Choroid plexus epithelial cell (primary cell): ENCODE data around the gene DMAC2.
A peak's percentile ranks its signal among the peaks of the same experiment; 100 is the strongest.
"Not testable (repeated sequence)": the region's sequence is repeated elsewhere in the genome, so short reads cannot be mapped to it uniquely, and the experiment has no call there.

Source experiments
- DNase-seq: peaks from one replicate; pipeline ENCODE4 v3.0.0-alpha.2; 2010; ENCODE audit warnings: low read depth
- H3K4me3 ChIP-seq: 2 replicates; pipeline ENCODE4 v1.5.1; 2011; ENCODE audit warnings: low read depth, mild to moderate bottlenecking, control low read depth, low read length, moderate library complexity
- CTCF ChIP-seq: conservative IDR thresholded peaks from 2 replicates; pipeline ENCODE4 v1.5.1; 2011; ENCODE audit warnings: low read depth, mild to moderate bottlenecking, control low read depth, inconsistent platforms, low read length, moderate library complexity

DMAC2 gene

GRCh38 chr19:41476583-41476982 is 36.9 kb upstream of the DMAC2 start:
- TF ChIP-seq CTCF = no peak
- DNase-seq = no peak
- no peak overlapping the region for H3K4me3 ChIP-seq

GRCh38 chr19:41463257-41464256 is 23.8 kb upstream of the DMAC2 start:
- not testable (repeated sequence) for H3K4me3 ChIP-seq, DNase-seq

- no peak for TF ChIP-seq CTCF
- no peak overlapping the region for H3K4me3 ChIP-seq
- DNase-seq = no peak
These were observed 22.8 kb upstream of the DMAC2 start for GRCh38 chr19:41462497-41462896.

DNA sequence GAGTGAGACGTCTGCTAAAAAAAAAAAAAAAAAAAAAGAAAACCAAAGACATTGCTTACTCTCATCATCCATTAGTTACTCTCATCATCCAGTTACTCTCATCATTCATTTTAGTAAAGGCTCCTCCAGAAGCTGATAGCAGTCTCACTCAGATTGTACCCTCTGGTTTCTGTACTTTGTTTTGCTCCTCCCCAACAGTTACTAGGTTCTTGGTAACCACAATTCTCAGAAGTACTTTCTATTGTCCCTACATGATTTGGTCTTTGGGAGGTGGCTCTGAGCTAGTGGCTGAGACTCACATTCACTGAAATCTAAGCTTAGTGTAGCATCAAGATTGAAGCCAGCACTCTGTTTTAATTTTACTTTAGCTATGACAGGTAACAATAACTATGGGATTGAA is 17.5 kb upstream of the DMAC2 start:
- DNase-seq = no peak
- no peak overlapping the region for H3K4me3 ChIP-seq
- TF ChIP-seq CTCF = no peak

DNA sequence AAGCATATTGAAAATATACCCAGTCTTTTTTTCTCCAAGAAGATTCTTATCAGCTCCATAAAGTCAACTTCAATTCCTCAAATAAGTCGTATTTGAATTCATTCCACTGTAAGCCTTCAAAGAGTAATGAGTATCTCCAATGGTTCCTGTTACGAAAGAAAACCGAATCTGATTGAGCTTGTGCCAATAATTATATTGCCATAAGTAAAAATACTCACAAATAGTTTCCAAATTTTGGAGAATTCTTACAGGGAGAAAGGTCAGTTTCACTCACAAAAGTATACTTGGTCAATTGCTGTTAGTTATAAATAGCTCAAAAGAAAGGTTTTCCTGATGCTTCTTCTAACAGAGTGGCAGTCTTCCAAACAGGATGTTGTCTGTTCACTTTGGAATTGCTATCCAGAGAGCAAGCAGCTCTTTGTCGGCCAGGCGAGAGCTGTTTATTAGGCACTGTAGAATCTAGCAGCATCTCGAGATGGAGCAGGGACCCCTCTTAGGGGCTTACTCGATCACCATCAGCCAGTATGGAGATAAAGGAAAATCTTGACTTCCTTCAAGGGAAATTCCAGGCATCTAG is 16.7 kb upstream of the DMAC2 start:
- peak; percentile 54 for DNase-seq
- H3K4me3 ChIP-seq = no peak overlapping the region
- no peak for TF ChIP-seq CTCF

DNA sequence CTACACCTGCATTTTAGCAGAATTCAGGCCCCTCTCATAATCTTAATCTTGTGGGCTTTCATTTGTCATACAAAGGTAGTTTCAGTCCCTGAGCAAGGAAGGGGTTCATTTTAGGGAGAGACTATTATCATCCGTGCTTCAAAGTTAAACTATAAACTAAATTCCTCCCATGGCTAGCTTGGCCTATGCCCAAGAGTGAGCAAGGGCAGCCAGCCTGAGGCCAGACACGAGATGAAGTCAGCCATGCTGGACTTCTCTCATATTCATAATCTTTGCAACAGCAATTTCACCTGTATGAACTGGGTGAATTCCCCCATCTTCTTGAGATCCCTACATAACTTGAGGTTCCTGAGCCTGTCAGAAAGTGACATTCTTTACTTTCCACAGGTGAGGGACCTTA is 16.2 kb upstream of the DMAC2 start:
- H3K4me3 ChIP-seq = no peak overlapping the region
- no peak for DNase-seq
- no peak for TF ChIP-seq CTCF

- DNase-seq = no peak
- no peak overlapping the region for H3K4me3 ChIP-seq
- TF ChIP-seq CTCF = no peak
These were observed 13.0 kb upstream of the DMAC2 start for GRCh38 chr19:41452584-41453275.
